ENCODE data around the gene FAM120B.
"Not testable (repeated sequence)": the region's sequence is repeated elsewhere in the genome, so short reads cannot be mapped to it uniquely, and the experiment has no call there.

The FAM120B gene

DNA sequence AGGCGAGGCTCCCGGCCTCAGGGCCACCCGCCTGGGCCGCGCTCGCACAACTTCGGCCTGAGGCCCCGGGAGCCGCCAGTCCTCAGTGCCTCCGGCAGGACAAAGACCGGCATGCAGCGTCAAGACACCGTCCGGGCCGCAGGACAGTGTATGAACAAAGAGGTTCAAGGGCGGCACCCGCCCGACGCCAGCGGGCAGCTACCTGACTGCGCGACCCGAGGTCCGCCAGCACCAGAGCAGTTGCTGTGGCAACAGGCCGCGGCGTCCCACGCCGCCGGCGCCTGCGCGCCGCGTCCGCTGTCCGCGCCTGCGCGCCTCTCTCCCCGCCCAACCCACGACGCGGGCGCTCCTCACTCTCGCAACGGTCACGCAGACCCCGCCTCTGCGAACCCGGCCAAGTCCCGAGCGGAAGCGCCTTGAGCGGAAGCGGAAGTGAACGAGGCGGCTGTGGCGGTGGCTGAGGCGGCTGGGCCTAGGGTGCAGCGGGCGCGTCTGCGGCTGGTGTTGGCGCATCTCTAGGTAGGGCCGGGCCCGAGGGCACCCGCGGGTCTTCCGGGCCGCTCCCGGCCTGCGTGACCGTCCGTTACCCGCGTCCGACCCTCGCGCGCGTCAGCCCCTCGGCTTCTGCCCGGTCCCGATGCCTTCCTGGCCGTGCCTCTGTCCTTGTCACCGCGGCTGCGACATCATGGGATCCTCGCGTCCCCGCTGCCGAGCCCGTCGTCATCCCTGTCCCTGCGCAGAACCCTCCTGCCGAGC lies at the start of gene FAM120B:
Gene FAM120B, plus strand, starts transcription at position 435 of the 756 bp plus-strand sequence. CDS start 10,633 bp downstream, outside the sequence.
- DNase-seq = peak; percentile 94

DNA sequence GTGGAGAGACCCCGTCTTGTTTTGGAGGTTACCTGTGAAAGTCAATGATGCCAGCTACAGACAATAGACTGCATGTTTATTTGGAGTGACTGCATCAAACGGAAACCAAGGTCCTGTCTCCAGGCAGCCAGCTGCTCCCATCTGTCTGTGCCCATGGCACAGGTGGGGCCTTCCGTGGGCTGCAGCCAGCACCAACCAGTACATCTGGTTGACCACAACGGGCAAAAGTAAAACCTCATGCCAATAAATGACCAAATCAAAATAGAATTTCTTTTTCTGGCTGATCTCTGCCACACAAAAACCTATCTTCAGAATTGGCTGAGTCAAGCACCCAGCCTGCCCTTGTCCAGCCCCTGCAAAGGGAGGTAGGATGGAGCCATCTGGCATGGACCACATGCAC lies 49.2 kb upstream of the FAM120B start:
- no peak for DNase-seq

DNA sequence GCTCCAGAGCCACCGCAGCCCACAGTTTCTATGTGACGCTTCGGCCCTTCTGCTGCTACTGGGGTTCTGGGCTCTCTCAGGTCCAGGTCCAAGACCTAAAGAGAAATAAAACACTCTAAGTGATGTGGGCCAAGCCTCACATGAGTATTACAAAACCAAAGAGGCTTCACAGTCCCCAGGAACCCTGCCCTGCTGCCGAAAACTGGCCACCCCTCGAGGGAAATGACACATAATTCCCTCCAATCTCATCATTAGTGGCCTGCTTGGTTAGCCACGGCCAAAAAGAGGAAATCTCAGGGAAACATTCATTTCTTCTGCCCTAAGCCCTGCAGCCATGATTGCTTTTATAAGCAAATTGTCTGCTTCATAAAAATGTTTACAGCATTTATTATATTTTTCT lies 48.2 kb upstream of the FAM120B start:
- no peak for DNase-seq

GRCh38 chr6:170259278-170259677 lies 47.3 kb upstream of the FAM120B start:
- DNase-seq = no peak

GRCh38 chr6:170260686-170261085 lies 45.9 kb upstream of the FAM120B start:
- no peak for DNase-seq

DNA sequence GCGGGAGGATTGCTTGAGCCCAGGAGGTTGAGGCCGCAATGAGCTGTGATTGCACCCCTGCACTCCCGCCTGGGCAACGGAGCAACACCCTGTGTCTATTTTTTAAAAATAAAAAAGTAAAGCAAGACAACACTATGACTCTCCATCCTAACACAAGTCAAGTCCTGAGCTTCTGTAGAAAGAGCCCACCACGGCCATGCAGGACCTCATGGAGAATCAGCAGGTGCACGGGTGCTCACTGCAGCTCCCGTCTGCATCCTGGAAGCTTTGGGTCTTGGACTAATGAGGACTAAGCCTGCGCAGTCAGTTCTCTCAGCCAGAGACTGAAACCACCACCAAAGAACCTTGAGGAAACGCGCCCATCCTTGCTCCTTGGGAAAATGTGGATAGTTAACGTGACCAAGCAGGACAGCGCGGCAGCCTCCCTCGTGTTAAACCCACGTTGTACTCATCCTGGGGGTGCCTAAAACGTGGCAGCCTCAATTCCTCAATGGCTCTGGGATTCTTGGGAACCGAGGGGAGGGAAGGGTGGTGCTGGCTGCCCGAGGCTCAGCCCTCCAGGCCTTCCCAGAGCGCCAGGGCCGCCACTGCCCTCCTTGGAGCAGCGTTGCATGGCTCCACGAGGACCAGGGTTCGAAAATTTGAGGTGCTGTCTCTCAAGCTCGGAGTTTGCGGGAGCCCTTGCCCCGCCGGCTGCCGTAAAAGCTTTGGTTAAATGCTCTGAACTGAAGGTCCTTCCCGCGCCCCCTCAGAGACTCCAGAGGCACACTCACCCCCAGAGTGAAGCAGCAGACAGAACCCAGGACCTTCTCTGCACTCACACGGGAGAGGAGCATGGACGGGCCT lies 44.7 kb upstream of the FAM120B start:
- no peak for DNase-seq

- no peak for DNase-seq
Observed at GRCh38 chr6:170262489-170263088, 44.0 kb upstream of the FAM120B start.

DNA sequence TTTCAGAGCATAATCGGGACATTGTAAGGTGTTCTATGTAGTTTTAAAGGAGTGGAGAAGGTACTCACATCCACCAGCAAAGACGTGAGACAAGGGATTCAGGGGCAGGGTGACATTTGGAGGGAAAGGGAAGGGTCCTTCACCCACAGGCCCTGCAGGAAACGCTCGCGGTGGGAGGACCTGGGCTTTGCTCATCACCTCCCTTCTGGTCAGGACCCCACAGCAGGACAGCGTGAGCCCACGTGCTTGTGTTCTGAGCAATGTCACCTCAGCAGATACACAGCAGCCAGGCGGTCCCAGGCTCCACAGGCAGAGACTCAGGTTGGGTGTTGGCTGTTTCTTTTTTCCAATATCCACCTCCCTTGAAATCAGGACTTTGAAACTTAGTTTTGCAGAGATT lies 43.1 kb upstream of the FAM120B start:
- no peak for DNase-seq

DNA sequence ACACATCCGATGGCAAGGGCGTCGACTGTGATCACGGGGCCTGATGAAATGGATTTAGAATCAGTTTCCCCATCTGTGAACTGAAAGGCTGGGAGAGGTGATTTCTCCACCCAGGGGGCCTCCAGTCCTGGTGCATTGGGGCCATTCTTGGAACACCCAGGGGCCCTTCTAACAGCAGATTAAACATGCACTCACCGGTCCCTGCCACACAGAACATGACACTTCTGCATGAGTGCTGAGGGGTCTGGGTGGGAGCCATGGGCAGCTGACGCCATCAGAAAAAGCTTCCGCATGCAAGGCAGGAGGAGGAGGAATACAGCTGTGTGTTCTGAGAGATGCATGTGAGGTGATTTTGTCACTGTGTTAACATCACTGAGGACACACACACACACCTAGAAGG lies 42.5 kb upstream of the FAM120B start:
- no peak for DNase-seq

- DNase-seq = not testable (repeated sequence)
Observed at GRCh38 chr6:170264644-170265043, 41.9 kb upstream of the FAM120B start.

GRCh38 chr6:170265655-170266054 lies 40.9 kb upstream of the FAM120B start:
- DNase-seq = no peak

DNA sequence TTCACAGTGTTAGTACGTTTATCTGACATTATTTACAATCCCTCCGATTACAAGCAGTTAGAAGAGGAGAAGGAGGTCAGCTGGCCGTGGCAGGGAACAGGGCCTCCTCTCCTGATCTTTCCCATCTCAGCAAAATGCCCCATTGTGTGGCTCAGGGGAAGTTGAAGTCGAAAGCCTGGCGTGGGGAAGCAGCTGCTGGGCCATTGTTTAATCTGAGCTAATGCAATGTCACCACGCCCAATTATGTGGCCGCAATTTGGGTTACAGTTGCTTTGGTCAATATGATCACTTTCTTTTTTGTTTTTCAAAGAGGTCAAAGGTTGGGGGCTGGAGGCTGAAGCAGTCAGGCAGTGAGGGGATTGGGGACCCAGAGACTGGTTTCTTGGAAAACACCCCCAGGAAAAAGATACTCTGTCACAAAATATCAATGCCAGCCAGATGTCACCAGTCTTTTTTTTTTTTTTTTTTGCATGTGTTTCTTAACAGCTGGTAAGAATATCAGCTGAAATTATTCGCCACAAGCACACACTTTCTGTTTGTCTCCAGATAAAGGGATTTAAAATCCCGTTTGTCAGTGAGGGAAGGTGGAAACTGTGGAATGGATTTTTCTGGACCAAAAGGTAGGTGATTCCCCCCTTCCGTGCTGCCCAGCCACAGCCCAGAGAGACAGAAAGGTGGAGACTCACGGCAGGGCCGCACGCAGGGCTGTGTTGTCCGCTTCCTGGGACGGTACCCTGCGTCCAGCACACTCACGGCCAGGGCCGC lies 40.3 kb upstream of the FAM120B start:
- DNase-seq = no peak

DNA sequence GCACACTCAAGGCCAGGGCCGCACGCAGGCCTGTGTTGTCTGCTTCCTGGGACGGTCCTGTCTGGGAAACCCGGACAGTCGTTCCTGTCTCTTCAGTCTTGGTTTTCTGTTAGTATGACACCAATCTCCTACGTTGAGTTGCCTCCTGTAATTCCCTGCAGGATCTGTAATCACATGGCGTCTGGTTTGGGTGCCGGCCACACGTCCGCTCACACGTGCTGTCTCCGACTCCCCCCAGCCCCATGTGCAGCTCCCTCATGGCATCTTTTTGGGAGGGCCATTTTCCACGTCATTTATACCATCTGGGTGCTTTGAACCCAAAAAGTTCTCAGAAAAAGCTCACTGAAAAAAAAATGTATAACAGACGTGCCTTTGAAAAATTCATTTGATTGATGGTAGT lies 38.9 kb upstream of the FAM120B start:
- no peak for DNase-seq

- DNase-seq = no peak
Observed at GRCh38 chr6:170268216-170269129, 38.1 kb upstream of the FAM120B start.

DNA sequence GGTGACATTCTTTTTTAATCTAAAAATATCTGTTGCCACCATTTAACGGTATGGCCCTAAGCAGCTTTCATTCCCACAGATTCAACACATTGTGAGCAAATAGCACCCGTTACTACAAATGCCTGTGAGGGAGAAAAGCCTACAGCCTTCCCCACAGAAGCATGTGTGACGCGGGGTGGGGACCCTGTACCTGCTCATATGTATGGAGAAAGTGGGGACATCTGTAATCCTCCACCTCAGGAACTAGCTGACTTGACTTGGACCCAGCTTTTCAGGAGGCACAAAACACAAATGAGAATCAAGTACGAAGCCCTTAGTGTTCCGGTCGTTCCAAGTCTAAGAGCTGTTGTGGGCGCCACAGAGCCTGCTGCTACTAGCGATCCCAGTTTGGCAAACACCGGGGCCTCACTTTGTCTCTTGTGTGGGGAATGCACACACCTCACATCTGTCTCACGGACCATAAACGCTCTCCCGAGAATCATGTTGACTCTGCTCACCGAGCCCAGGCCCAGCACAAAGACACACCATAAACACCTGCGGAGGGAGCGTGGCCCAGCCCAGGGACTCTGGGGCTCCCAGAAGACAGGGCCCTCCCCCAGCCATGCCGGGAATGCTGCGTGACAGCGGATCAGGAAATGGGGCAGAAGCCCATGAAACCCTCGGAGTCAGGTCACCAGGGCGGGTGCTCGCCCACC lies 37.3 kb upstream of the FAM120B start:
- no peak for DNase-seq

GRCh38 chr6:170269846-170270541 lies 36.6 kb upstream of the FAM120B start:
- DNase-seq = no peak

- no peak for DNase-seq
Observed at GRCh38 chr6:170270984-170271593, 35.5 kb upstream of the FAM120B start.

DNA sequence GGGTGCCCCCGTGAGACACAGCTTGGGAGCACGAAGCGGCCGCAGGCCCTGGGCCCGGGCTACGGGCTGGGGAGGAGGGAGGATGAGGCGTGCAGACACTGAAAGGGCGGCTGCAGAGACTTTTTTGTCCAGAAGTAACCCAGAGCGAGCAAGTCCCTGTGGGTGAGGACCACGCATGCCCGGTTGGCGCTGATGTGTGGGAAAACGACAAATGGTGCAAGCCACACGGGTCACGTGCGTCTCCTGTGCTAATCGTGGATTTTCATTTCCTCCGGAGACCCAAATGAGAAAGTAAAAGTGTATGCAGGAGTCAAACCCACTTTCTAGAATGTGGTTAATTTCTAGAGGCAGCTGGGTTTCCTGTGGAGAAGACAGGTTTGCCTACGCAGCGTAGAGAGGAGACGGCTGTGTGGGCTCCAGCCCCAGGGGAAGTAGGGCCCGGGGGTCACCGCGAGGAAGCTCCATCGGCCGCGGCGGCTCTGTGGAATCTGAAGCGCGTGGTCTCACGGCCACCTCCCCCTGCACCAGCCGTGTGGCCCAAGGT lies 34.7 kb upstream of the FAM120B start:
- DNase-seq = peak; percentile 65

DNA sequence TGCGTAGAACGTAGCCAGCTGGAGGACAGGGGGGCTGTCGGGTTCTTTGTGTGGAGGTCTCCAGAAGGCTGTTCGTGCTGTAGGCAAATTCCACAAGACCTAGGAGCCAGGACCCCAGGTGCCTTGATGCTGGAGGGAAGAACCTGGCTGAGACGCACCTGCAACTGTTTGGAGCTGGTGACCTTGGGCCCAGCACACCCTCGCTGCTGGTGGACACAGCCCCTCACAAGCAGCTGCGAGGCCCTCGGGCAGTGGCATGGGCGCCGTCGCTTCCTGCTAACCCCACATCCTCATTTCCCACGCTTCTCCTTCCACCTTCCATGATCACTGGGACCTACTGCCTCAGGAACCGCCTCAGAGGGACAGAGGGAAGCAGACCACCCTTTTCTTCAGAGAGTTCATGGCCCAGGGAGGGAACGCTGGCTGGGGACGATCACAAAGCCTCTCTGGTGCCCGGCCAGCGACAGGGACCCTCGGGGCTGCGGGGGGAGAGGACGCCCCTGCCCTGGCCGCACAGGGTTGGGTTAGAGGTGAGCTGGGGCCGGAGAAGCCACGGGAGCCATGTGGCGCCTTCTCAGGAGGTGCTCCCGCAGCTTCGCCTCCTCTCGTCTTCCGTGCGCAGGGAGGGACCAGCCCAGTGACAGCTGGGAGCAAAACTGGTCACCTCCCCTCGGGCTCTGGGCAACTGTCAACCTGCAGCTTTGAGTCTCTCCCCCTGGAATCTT lies 34.1 kb upstream of the FAM120B start:
- DNase-seq = no peak
